ENCODE measurements around the gene GNB3. TPM values are rescaled to one million over a fixed set of nuclear protein-coding genes. Genes with fewer than 3 reads are reported as not detected.

The GNB3 gene
- total RNA-seq, 1 experiment from 2014 or later: 3.9 TPM

- Mint-ChIP-seq H3K4me3 (ENCODE audit: unreplicated experiment) (no peak overlapping the region), H3K27ac (ENCODE audit: unreplicated experiment) (no peak overlapping the region), H3K36me3 (ENCODE audit: insufficient read depth, unreplicated experiment) (no peaks in the 10 kb centered on the region), H3K27me3 (ENCODE audit: insufficient read depth, unreplicated experiment) (no peaks in the 10 kb centered on the region), H3K9me3 (ENCODE audit: unreplicated experiment) (no peaks in the 10 kb centered on the region), H3K4me1 (ENCODE audit: low read depth, unreplicated experiment) (peaks cover 10% of the 10 kb centered on the region)
- POLR2A ChIA-PET: interaction anchor here (0.6 kb wide), 1 partner anchor 1126 kb away, joined by 3 read pairs; no protein-coding TSS in a partner anchor
- Histone ChIP-seq H3K9me3 (no peaks in the 10 kb centered on the region), H3K4me1 (no peaks in the 10 kb centered on the region; the same call in 1 of the 2 replicates), H3K4me3 (ENCODE audit: low read depth, low read length) (no peak overlapping the region), H3K36me3 (ENCODE audit: control insufficient read depth, insufficient read depth, low read length) (no peaks in the 10 kb centered on the region), H3K27me3 (replicated peaks; ENCODE audit: control insufficient read depth, insufficient read depth, low read length) (no peaks in the 10 kb centered on the region)
- intact Hi-C loops (cut with micrococcal nuclease; ENCODE audit: unreplicated experiment): no loop called here
- DNase-seq: no peak
- BruUV-seq (replicated peaks): no TSS peak
- CTCF ChIA-PET: interaction anchor here (0.6 to 0.7 kb wide), 2 partner anchors 24 to 27 kb away, joined by 3 to 6 read pairs; no protein-coding TSS in a partner anchor
- TF ChIP-seq CTCF (IDR thresholded peaks at IDR 0.05; ENCODE audit: insufficient read depth in 1 of 2, low read depth in 1 of 2, low read length in 1 of 2, severe bottlenecking in 1 of 2, unreplicated experiment in 1 of 2): no peak
These were observed 30.0 kb upstream of the GNB3 start for GRCh38 chr12:6810758-6811157.

GRCh38 chr12:6813363-6813762 is 27.4 kb upstream of the GNB3 start:
- no peak for TF ChIP-seq CTCF (IDR thresholded peaks at IDR 0.05; ENCODE audit: insufficient read depth in 1 of 2, low read depth in 1 of 2, low read length in 1 of 2, severe bottlenecking in 1 of 2, unreplicated experiment in 1 of 2)
- Histone ChIP-seq H3K4me1 (no peaks in the 10 kb centered on the region; the same call in 1 of the 2 replicates), H3K4me3 (ENCODE audit: low read depth, low read length) (no peak overlapping the region), H3K9me3 (no peaks in the 10 kb centered on the region), H3K27me3 (replicated peaks; ENCODE audit: control insufficient read depth, insufficient read depth, low read length) (no peaks in the 10 kb centered on the region), H3K36me3 (ENCODE audit: control insufficient read depth, insufficient read depth, low read length) (no peaks in the 10 kb centered on the region)
- ChIA-PET CTCF (interaction anchor here (1.0 to 1.9 kb wide), 3 partner anchors 22 to 60 kb away, joined by 3 to 12 read pairs (median 4); partner anchors contain the start of genes MLF2 and PTMS), POLR2A (interaction anchor here (0.6 to 0.7 kb wide), 2 partner anchors 205 to 320 kb away, joined by 5 to 6 read pairs; partner anchors contain the start of gene MRPL51)
- Mint-ChIP-seq H3K9me3 (ENCODE audit: unreplicated experiment) (no peaks in the 10 kb centered on the region), H3K27ac (ENCODE audit: unreplicated experiment) (no peak overlapping the region), H3K4me1 (ENCODE audit: low read depth, unreplicated experiment) (peaks cover 10% of the 10 kb centered on the region), H3K36me3 (ENCODE audit: insufficient read depth, unreplicated experiment) (no peaks in the 10 kb centered on the region), H3K27me3 (ENCODE audit: insufficient read depth, unreplicated experiment) (no peaks in the 10 kb centered on the region), H3K4me3 (ENCODE audit: unreplicated experiment) (no peak overlapping the region)
- intact Hi-C loops (cut with micrococcal nuclease; ENCODE audit: unreplicated experiment): no loop called here
- no TSS peak for BruUV-seq (replicated peaks)
- DNase-seq: no peak

GRCh38 chr12:6816598-6816997 is 24.1 kb upstream of the GNB3 start:
- no peak for TF ChIP-seq CTCF (IDR thresholded peaks at IDR 0.05; ENCODE audit: insufficient read depth in 1 of 2, low read depth in 1 of 2, low read length in 1 of 2, severe bottlenecking in 1 of 2, unreplicated experiment in 1 of 2)
- H3K4me1 ChIP-seq: no peaks in the 10 kb centered on the region
- H3K27me3 ChIP-seq (replicated peaks; ENCODE audit: control insufficient read depth, insufficient read depth, low read length): no peaks in the 10 kb centered on the region
- BruUV-seq (replicated peaks): no TSS peak
- no peak for DNase-seq
- no peak overlapping the region for H3K4me3 Mint-ChIP-seq (ENCODE audit: unreplicated experiment)
- POLR2A ChIA-PET: interaction anchor here (0.6 kb wide), 1 partner anchor 11 kb away, joined by 3 read pairs; no protein-coding TSS in a partner anchor
- no peaks in the 10 kb centered on the region for H3K36me3 ChIP-seq (ENCODE audit: control insufficient read depth, insufficient read depth, low read length)
- H3K27ac Mint-ChIP-seq (ENCODE audit: unreplicated experiment): no peak overlapping the region
- no peaks in the 10 kb centered on the region for H3K36me3 Mint-ChIP-seq (ENCODE audit: insufficient read depth, unreplicated experiment)
- no peak overlapping the region for H3K4me3 ChIP-seq (ENCODE audit: low read depth, low read length)
- no peaks in the 10 kb centered on the region for H3K9me3 Mint-ChIP-seq (ENCODE audit: unreplicated experiment)
- no peaks in the 10 kb centered on the region for H3K27me3 Mint-ChIP-seq (ENCODE audit: insufficient read depth, unreplicated experiment)
- CTCF ChIA-PET: interaction anchor here (0.5 to 0.8 kb wide), 3 partner anchors 11 to 38 kb away, joined by 3 to 4 read pairs (median 4); partner anchors contain the start of genes GNB3 and P3H3
- H3K4me1 Mint-ChIP-seq (ENCODE audit: low read depth, unreplicated experiment): no peaks in the 10 kb centered on the region
- H3K9me3 ChIP-seq: no peaks in the 10 kb centered on the region
- intact Hi-C loops (cut with micrococcal nuclease; ENCODE audit: unreplicated experiment): no loop called here

Data from Caco-2 (cell line).